ENCODE measurements around the gene PLEKHH3. TPM values are rescaled to one million over a fixed set of nuclear protein-coding genes. Genes with fewer than 3 reads are reported as not detected.

PLEKHH3 gene
- total and polyA plus RNA-seq, 10 of the 15 experiments (the other 5 are each of a cell fraction or from before 2014, with no cell fraction given), result 0.31 to 38.0 (median 11.0) TPM

- TF ChIP-seq MEF2A (IDR thresholded peaks at IDR 0.05; ENCODE audit: insufficient read depth, low read depth, low read length) (peak; percentile 94), RAD51 (IDR thresholded peaks at IDR 0.05) (peak; percentile 88), SMARCA5 (IDR thresholded peaks at IDR 0.05) (peak; percentile 63; the same call in 1 of the 2 replicates), IKZF1 (conservative IDR thresholded peaks at IDR 0.05) (peak; percentile 96), RUNX3 (IDR thresholded peaks at IDR 0.05; ENCODE audit: low read length) (peak; percentile 100), RAD21 (IDR thresholded peaks at IDR 0.05; ENCODE audit: insufficient read depth, low read depth, low read length) (no peak; the same call in 1 of the 2 replicates), RCOR1 (conservative IDR thresholded peaks at IDR 0.05; ENCODE audit: low read depth, low read length) (peak; percentile 98; the same call in 1 of the 2 replicates), GATAD2B (conservative IDR thresholded peaks at IDR 0.05; ENCODE audit: low read depth) (peak; percentile 81; the same call in 1 of the 2 replicates), ELK1 (IDR thresholded peaks at IDR 0.05; ENCODE audit: low read depth, low read length) (no peak), IRF4 (IDR thresholded peaks at IDR 0.05; ENCODE audit: low read depth, low read length) (peak; percentile 95), MAX (IDR thresholded peaks at IDR 0.05; ENCODE audit: low read depth, low read length) (no peak; the same call in 1 of the 2 replicates), LARP7 (IDR thresholded peaks at IDR 0.05) (no peak), KDM1A (IDR thresholded peaks at IDR 0.05; ENCODE audit: borderline replicate concordance) (no peak), SUZ12 (IDR thresholded peaks at IDR 0.05; ENCODE audit: unreplicated experiment) (no peak), NFXL1 (IDR thresholded peaks at IDR 0.05; ENCODE audit: borderline replicate concordance) (no peak), ZNF274 (IDR thresholded peaks at IDR 0.05; ENCODE audit: insufficient read depth, insufficient read length) (no peak), E4F1 (IDR thresholded peaks at IDR 0.05; ENCODE audit: borderline replicate concordance, partially characterized antibody) (no peak), CREB1 (IDR thresholded peaks at IDR 0.05; ENCODE audit: low read depth) (peak; percentile 83), CEBPZ (IDR thresholded peaks at IDR 0.05; ENCODE audit: low read depth, low read length) (no peak)
- TF ChIP-seq, protein P1, sequence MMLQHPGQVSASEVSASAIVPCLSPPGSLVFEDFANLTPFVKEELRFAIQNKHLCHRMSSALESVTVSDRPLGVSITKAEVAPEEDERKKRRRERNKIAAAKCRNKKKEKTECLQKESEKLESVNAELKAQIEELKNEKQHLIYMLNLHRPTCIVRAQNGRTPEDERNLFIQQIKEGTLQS (IDR thresholded peaks at IDR 0.05; ENCODE audit: borderline replicate concordance, extremely low read depth, low read depth, low read length), result no peak
- TF ChIP-seq, protein P2, sequence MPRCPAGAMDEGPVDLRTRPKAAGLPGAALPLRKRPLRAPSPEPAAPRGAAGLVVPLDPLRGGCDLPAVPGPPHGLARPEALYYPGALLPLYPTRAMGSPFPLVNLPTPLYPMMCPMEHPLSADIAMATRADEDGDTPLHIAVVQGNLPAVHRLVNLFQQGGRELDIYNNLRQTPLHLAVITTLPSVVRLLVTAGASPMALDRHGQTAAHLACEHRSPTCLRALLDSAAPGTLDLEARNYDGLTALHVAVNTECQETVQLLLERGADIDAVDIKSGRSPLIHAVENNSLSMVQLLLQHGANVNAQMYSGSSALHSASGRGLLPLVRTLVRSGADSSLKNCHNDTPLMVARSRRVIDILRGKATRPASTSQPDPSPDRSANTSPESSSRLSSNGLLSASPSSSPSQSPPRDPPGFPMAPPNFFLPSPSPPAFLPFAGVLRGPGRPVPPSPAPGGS (IDR thresholded peaks at IDR 0.05; ENCODE audit: borderline replicate concordance, insufficient read depth, low read depth, low read length, poor library complexity, severe bottlenecking), result peak; percentile 97
Observed at GRCh38 chr17:42704837-42705494, 28.2 kb upstream of the PLEKHH3 start (continued).
